NOMO-1 (cell line): Measurements from ENCODE around the gene PTPRU.
"Not testable (repeated sequence)": the region's sequence is repeated elsewhere in the genome, so short reads cannot be mapped to it uniquely, and the experiment has no call there.

Experiments used
- DNase-seq, 2 experiments: peaks; one replicate each; lab custom pipeline; 2025; ENCODE audit not compliant: unreplicated experiment in 2 of 2; lab: John Stamatoyannopoulos, UW

The PTPRU gene

DNA sequence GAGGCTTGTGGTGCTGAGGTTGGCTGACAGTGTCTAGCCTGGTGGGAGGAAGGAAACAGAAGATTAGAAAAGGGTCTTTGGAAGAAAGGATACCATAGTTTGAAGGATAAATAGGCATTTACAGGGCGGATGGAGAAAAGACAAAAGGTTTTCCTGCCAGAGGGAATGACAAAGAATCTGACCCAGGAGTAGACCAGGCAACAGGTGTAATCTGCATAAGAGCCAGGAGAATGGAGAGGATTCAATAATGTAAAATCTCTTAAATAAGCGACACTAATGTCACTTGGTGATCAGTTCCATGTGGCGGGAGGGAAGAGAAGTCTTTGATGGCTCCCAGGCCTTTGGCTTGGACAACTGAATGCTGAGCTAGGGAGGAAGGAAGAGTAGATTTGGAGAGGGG, 15.0 kb upstream of the PTPRU start:
- DNase-seq = no peak

DNA sequence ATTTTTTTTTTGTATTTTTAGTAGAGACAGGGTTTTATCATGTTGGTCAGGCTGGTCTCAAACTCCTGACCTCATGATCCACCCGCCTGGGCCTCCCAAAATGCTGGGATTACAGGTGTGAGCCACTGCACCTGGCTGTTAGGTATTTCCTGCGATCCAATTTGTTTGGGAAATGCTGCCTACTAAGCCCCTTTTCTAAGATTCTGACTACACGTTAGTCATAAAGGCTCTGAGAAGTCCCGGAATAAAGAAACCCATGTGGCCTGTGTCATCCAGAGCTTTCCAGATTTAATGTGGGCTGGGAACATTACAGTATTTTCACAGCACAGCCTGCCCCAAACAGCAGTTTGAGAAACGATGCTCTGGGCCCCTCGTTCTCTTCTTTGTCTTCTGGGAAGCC, 14.1 kb upstream of the PTPRU start:
- DNase-seq = not testable (repeated sequence)

DNA sequence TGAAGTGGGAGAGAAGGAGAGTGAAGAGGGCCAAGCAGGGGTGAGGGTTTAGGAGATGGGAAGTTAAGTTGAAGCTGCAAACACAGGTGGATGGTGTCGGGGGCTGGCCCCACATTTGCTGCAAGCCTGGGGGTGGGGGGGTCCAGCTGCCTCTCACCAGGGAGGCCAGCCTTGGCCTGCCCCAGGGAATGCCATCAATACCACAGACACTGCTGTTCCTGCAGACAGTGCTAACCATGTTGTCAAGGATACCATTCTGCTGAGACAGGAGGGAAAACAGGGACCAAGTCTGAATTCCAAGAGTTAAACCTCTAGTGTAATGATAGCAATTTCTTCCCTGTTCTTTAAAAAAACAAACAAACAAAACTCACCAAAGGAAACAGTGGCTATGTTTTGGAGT, 13.6 kb upstream of the PTPRU start:
- no peak for DNase-seq

- no peak for DNase-seq
Observed at GRCh38 chr1:29223521-29223920, 12.8 kb upstream of the PTPRU start.

GRCh38 chr1:29224356-29224837, 11.9 kb upstream of the PTPRU start:
- DNase-seq = no peak

DNA sequence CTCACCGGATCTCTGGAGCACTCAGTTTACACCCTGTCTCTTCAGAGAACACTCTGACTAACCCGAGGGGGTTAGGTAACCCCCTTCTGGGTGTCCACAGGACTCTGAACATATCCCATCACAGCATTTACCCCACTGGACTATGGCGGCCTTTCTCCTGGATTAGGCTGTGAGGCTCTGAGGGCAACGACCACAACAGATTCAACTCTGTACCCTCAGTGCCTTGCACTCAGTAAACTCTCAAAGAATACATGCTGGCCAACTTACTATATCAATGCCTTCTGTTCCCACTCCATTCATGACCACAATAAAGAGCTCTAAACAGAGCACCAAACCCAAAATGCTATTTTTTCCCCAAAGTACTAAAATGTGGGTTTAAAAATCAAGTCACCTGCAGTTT, 11.0 kb upstream of the PTPRU start:
- no peak for DNase-seq

DNA sequence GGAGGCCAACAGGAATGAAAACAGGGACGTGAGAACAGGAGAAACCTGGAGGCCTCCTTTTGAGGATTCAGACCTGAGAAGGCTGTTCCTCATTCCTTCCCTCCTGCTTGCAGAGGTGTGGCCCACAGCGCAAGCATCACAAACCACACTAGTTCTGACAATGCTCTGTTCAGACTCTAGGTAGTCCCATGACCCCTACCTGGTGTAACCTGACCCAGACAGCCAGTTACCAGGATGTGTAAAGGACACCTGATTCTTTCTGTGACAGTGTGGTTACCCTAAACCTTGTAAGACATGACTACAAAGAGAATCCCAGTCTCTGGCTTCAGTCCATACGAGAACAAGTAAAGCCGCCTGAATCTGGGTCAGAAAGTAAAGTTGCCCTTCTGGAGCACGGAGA, 8.8 kb upstream of the PTPRU start:
- no peak for DNase-seq

DNA sequence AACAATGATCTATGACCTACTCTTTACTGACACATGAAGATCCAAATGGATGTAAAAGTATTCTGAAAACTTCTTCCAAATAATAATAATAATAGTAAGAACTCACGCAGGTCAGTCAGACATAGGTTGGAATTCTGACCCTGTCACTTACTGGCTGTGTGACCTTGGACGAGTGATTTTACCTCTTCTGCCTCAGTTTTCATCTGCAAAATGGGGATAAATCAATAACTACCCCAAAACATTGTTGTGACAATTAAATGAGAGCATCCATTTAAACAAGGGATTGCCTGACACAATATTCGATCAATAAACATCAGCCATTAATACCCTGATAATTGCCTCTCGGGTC, 6.1 kb upstream of the PTPRU start:
- DNase-seq = no peak

GRCh38 chr1:29230553-29231378, 5.6 kb upstream of the PTPRU start, which contains the start of gene MECR:
Gene MECR, minus strand, starts transcription at chr1:29230934. Its CDS starts 28 bp downstream, at chr1:29230906.
- DNase-seq = peak; percentile 86 to 95

- no peak for DNase-seq
Observed at GRCh38 chr1:29232387-29232786, 3.9 kb upstream of the PTPRU start.

DNA sequence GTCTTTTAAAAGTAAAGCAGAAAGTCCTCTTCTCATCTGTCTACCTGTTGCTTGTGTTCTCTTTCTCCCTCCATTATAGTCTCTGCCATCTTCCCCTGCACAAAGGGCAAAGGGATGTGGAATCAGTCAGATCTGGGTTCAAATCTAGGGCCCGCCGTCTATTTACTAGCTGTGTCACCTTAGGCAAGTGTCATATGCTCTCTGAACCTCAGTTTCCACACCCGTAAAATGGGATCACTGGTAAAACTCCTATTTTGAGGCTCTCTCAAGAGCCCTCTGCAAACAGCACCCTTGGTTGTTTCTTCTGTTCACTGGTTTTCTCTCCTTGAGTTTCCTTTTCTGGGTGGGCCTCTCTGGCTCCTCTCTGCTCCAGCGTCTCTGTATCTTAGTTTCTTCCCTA, 2.6 kb upstream of the PTPRU start:
- no peak for DNase-seq

DNA sequence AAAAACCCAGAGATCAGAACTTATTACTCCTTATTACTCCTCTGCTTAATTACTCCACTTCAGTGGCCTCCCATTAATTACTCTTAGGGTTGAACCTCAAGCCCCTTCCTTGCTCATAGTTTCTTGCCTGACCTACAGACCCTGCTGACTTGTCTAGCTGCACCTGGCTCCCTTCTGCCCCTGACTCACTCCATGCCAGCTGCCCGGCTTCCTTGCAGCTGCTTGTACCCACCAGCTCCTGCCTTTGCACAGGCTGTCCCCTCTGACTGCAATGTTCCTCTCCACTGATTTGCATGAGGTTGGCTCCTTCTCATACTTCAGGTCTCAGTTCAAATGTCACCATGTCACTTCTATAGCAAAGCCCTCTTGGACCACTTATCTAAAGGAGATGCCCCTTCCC, 1.9 kb upstream of the PTPRU start:
- no peak for DNase-seq

- DNase-seq = not testable (repeated sequence)
Observed at GRCh38 chr1:29234881-29235280, 1.4 kb upstream of the PTPRU start.

DNA sequence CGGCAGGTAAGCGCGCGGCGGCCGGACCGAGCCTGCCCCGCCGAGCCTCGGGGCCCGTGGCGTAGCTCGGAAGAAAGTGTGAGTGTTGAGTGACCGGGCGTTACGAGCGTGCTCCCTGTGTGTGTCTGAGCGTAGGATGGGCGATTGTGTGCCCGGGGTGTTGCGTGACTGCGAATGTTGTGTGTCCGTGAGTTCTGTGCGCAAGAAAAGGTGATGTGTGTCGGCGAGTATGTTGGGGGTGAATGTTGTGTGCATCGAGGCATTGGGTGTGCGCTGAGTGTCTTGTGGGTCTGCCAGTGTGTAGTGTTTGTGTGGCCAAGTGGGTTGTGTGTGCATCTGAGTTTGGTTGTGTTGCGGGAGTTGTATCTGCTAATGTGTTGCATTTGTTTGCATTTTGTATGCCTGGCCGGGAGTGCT, 398 bp downstream of the PTPRU start:
- DNase-seq = no peak

- peak; percentile 15 to 45 for DNase-seq
Observed at GRCh38 chr1:29237129-29237821, 953 bp downstream of the PTPRU start.

DNA sequence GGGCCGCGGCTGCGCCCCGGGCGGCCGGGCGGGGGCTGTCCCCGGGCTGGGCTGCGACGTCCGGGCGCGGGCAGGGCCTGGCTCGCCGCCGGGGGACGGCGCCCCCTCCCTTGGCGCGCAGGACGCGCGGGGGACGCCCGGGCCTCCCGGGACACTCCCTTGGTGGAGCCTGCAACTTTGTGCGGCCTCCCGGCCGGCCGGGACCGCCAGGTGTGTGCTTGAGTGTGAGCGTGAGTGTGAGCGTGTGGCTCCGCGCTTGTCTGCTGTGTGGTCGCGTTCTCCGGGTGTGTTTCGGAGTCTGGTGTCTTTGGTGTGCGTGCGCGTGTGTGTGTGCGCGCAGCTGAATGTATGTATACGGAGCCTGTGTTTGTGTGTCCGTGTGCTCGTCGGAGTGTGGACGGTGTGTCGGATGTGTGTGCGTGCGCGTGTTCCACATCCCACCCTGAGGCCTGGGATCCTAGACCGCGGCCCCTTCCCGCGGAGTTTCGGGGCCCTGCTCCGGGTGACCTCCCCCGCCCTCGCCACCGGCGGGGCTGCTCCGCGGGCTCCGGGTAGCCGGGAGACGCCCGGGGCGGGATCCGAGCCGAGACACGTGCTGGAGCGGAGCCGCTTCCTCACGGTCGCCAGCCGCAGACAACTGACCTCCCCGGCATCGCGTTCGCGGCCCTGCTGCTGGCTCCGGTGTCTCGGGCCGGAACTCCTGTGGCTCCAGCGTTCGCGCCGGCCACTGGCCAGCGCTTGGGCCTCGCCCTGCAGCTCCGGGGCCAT, 1.7 kb downstream of the PTPRU start:
- DNase-seq = no peak

DNA sequence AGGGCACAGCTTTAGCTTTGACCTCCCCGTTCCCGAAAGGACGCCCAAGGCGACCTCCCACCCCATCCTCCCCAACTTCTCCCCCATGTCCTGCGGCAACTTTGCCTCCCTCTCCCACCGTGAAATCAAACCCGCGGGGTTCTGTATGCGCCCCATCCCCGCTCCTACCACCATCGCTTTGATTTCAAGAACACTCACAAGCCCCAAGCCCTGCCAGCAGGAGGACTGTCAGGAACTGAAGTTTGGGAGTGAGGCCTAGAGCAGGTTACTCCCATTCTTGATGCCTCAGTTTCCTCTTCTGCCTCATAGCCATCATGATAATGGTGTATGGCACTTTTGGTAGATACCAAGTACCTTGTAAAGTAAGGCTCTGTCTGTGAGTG, 2.3 kb downstream of the PTPRU start:
- DNase-seq = no peak

DNA sequence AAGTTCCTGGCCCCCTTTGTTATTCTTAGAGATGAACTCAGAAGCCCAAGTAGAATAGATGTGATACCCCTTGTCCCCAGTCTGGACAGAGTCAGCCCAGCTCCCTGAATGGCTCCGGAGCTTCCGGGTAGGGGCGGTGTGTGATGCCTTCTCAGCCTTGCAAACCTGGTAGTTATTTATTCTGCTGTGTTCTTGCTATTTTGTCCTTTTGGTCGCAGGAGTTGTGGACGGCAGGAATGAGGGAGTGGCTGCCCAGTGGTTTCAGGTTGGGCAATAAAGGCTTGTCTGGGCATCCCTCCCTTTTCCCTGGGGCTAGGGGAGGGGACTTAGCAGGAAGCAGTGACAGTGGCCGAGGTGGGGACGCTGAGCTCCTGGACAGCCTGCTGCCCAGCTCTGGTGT, 2.8 kb downstream of the PTPRU start:
- DNase-seq = no peak

DNA sequence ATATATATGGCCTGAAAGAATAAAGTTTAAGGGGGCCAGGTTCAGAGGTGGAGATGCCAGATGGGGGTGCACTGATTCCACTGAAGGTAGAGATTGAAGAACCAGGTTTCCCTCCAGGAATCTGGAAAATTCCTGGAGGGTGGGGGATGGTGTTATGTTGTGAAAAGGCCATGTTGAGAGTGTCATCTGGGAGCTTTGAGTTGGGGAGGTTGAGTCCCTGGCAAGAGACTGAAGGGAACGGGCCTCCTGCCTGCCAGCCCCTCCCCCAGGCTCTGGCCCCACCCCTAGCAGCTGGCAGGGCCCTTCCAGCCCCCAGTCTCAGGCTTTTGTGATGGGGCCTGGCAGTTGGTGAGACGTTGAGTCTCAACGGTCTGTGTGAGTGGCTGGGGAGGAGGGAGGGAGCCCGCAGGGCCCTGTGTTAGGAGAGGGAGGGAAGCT, 4.1 kb downstream of the PTPRU start:
- no peak for DNase-seq

DNA sequence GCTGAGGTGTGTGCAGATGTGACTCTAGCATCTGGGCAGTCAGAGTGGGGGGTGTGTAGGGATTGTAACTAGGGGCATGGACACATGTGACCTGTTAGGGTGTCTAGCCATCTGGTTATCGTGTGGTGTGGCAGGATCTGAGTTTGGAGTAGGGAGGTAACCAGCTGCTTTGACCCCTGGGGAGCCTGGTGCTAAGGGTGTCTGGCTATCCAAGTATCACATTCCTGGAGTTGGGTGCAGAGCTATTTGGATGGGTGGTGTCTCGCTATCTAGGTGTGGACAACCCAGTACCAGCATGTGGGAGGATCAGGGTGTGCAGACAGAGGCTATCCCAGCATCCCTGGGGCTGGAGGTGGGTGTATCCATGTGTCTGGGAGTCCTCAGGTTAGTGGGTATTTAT, 4.7 kb downstream of the PTPRU start:
- no peak for DNase-seq
